Sigmoid colon (tissue), 4 donors: ENCODE data around the gene C6orf141.

Experiments used
- EP300 ChIP-seq, 4 donors: sonication (generic); formaldehyde crosslinking; IDR thresholded peaks; one replicate each; pipeline ENCODE4 v1.6.1; 2017; ENCODE audit warnings: antibody characterized with exemption in 4 of 4
- TF ChIP-seq, protein P1 (sequence below), 4 experiments: fragments of 450-650 bp in 3 of 4; fragments of 200-600 bp in 1 of 4; IDR thresholded peaks; one replicate each; pipeline ENCODE4 v1.5.1; 2016 to 2019; ENCODE audit warnings: antibody characterized with exemption in 4 of 4, mild to moderate bottlenecking in 3 of 4, moderate library complexity in 2 of 4

DNA sequence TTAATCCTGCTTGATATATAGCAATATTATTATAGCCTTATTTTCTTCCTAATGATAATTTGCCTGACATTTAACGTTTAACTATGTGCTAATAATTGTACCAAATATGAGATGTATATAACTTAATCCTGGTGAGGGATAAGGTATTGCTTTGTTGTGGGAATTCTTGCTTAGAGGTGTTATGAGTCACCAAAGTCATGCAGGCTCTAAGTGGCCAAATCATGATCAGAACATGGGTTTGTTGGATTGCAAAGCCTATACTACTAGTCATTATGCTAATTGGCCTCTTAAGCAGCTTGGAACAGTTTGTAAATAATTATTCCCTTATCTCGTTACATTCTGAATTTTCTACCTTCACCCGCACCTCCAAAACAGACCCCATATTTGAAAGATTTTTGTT, 21.9 kb upstream of the C6orf141 start:
- TF ChIP-seq, protein P1, sequence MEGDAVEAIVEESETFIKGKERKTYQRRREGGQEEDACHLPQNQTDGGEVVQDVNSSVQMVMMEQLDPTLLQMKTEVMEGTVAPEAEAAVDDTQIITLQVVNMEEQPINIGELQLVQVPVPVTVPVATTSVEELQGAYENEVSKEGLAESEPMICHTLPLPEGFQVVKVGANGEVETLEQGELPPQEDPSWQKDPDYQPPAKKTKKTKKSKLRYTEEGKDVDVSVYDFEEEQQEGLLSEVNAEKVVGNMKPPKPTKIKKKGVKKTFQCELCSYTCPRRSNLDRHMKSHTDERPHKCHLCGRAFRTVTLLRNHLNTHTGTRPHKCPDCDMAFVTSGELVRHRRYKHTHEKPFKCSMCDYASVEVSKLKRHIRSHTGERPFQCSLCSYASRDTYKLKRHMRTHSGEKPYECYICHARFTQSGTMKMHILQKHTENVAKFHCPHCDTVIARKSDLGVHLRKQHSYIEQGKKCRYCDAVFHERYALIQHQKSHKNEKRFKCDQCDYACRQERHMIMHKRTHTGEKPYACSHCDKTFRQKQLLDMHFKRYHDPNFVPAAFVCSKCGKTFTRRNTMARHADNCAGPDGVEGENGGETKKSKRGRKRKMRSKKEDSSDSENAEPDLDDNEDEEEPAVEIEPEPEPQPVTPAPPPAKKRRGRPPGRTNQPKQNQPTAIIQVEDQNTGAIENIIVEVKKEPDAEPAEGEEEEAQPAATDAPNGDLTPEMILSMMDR (IDR thresholded peaks at IDR 0.05) = no peak
- no peak for TF ChIP-seq EP300 (IDR thresholded peaks at IDR 0.05)
